Measurements from ENCODE around the gene SNRNP40.

GRCh38 chr1:31324992-31325391, 28.4 kb upstream of the SNRNP40 start:
- TF ChIP-seq CTCF (optimal IDR thresholded peaks at IDR 0.05 in 1 of 3, IDR thresholded peaks at IDR 0.05 in 1 of 3, conservative IDR thresholded peaks at IDR 0.05 in 1 of 3; ENCODE audit: extremely low read depth in 1 of 3, insufficient read depth in 2 of 3, low read length in 3 of 3): no peak
- no peak for TF ChIP-seq EZH2 (IDR thresholded peaks at IDR 0.05; ENCODE audit: low read length)

All from keratinocyte (primary cell).